ENCODE measurements around the gene CTCFL.

CTCFL gene

GRCh38 chr20:57524511-57525176 lies at the start of gene CTCFL:
CTCFL (minus strand) TSS chr20:57525140; CDS start chr20:57524205, 935 bp downstream.
- DNase-seq (ENCODE audit: low read depth in 2 of 2) = no peak

DNA sequence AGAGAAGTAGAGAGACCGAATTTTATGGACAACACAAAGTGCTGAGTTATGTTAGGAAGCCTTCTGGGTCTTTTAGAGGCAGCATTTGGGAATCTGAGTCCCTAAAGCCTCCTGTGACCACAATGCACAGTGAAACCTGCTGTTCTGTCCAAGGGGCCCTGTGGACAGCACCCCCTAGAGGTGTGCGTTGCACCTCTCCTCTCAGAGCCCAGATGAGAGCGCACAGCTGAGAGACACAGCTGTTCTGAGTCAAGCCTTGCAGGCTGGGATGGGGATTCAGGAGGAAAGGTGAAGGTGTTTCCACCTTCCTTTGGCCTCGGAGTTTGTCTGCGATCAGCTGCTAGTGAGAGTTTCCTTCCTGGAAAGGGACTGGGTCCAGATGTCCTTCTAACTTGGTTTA lies 49.0 kb upstream of the CTCFL start:
- DNase-seq (ENCODE audit: low read depth in 2 of 2) = no peak

GRCh38 chr20:57573242-57573641 lies 48.3 kb upstream of the CTCFL start:
- DNase-seq (ENCODE audit: low read depth in 2 of 2) = no peak

- DNase-seq (ENCODE audit: low read depth in 2 of 2) = no peak
Observed at GRCh38 chr20:57571782-57572416, 47.0 kb upstream of the CTCFL start.

GRCh38 chr20:57570920-57571319 lies 46.0 kb upstream of the CTCFL start:
- no peak for DNase-seq (ENCODE audit: low read depth in 2 of 2)

DNA sequence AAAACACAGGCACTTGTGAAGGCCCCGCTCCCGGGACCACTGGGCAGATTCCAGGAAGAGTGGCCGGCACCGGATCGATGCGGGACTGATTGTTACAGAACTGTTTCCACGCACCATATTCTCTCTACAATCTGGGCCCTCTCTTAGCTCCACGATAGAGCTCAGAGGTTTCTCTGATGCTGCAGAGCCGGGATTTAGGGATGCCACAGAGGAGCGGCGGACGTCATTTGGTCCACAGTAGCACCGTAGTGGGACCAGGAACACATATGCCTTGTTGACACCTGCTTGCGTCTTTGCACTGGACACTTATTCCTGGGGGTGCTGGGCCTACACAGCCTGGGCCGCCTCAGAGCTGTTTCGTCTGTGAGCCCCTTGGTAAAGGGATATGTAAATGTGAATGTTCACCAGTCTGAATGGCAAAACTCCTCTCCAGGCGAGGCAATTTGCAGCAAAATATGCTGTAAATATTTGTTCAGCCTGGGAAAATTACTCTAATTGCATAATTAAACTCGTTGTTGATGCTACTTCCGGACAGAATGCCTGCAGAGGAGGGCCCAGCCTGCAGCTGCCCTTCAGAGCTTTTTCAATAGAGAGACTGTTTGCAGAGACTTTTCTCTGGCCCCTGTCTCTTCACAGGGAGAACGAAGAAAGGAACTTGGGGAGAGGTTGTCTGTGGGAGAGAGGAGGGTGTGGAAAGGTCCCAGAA lies 45.4 kb upstream of the CTCFL start:
- DNase-seq (ENCODE audit: low read depth in 2 of 2) = no peak

DNA sequence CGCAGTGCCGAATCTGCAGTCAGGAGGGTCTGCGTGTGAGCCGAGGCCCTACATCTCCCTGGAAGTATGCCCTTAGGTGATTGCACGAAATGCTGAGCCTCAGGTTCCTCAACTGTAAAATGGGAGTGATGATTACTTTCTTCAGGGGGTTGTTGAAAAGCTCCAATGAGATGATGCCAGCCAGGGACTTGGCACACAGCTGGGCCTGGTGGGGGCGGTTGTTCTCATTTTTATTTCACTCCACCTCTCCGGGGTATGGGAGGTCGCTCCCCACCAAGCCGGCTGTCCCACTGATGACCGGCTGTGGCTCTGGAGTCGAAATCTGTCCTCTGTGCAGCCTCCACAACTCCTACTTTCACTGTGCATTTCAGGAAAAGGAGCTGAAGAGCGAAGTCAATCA lies 44.0 kb upstream of the CTCFL start:
- no peak for DNase-seq (ENCODE audit: low read depth in 2 of 2)

DNA sequence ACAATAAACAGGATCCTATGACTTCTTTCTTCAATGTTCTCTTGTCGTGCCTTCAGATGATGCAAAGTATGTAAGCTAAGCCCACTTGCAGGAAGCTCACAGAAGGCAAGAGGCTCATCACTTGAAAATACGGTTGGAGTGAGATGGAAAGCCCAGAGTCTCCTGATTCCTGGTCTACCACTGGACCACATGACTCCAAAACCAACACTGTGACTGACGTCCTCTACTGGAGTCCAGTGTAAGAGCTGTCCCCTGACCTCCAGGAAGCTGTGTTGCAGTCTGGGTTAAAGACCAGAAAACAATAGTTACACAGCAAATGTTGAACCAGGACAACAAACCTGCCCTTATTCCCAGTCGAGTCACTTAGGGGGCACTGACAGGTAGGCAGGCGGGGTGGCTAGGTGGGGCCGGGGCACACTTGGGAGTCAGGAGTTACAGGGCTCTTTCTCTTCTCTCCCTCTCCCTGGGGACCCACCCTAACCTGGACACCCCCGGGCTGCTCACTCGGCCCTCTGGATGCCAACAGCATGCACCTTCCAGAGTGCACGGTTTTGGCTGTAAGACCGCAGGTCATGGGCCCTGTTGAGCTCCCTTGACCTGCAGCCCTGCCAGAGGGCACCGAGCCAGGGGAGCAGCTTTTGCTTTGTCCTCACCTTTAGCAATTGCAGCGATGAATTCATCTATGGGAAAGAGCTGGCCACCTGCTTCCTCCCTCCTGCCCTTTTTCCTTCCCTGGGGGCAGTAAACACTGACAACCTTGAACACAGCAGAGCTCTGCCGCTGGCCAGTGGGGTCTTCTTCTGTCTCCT lies 43.4 kb upstream of the CTCFL start:
- DNase-seq (ENCODE audit: low read depth in 2 of 2) = no peak

DNA sequence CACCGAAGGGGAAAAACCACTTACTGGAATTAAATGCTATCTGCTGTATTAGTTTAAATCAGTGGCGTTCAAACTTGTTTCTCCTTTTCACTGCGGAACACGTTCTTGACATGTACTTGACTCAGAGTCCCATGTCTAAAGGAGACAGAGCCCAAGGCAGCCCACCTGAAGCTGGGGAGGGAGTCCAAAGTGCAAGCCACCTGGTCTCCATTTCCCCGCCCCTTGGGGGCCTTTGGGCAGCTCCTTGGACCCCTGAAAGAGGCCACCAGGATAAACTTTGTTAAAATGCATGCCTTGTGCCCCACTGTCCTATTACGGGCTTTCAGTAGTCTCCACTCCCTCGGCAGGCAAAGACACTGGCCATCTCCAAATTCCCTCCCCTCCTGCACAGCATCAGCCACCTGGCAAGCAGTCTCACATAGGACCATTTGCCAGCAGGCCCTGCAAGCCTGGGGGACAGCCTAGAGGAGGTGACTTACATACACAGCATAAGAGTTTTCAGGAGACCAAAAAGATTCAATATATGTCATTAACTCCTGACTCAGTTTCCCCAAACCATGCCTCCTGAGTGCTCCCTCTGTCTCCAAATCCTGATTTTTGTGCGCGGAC lies 42.6 kb upstream of the CTCFL start:
- DNase-seq (ENCODE audit: low read depth in 2 of 2) = no peak

- no peak for DNase-seq (ENCODE audit: low read depth in 2 of 2)
Observed at GRCh38 chr20:57566803-57567459, 42.0 kb upstream of the CTCFL start.

DNA sequence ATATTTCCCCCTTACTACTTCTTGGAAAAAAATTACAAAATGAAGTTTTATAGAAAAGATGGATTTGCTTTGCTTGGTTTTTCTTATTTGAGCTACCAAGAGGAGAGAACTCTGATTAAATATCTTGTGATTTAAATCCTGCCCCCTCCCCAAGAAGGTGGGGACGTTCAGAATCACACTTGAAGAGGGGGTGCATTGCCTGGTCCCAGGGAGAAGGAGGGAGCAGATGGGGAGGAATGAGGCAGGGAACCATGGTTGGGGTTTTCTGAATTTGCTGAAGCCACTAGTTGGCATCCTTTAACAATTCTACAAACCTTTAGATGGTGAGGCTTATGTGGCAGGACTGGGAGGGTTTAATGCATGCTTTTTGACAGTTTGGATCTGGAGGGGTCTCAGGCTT lies 41.5 kb upstream of the CTCFL start:
- DNase-seq (ENCODE audit: low read depth in 2 of 2) = no peak

GRCh38 chr20:57564951-57565642 lies 40.2 kb upstream of the CTCFL start:
- DNase-seq (ENCODE audit: low read depth in 2 of 2) = no peak

- no peak for DNase-seq (ENCODE audit: low read depth in 2 of 2)
Observed at GRCh38 chr20:57564180-57564802, 39.4 kb upstream of the CTCFL start.

DNA sequence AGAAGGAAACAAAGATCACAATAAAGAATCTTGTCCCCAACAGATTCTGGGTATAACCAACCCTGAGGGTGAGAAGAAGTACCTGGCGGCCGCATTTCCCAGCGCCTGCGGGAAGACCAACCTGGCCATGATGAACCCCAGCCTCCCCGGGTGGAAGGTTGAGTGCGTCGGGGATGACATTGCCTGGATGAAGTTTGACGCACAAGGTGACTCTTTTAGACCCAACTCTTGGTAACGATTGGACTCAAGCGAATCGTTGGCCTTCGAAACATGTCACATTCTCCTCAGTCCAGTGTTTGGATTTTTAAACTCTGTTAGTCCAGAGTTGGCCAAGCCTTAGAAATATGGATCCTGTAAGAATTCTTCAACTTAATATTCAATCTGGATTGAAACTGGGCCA lies 38.6 kb upstream of the CTCFL start:
- DNase-seq (ENCODE audit: low read depth in 2 of 2) = no peak

DNA sequence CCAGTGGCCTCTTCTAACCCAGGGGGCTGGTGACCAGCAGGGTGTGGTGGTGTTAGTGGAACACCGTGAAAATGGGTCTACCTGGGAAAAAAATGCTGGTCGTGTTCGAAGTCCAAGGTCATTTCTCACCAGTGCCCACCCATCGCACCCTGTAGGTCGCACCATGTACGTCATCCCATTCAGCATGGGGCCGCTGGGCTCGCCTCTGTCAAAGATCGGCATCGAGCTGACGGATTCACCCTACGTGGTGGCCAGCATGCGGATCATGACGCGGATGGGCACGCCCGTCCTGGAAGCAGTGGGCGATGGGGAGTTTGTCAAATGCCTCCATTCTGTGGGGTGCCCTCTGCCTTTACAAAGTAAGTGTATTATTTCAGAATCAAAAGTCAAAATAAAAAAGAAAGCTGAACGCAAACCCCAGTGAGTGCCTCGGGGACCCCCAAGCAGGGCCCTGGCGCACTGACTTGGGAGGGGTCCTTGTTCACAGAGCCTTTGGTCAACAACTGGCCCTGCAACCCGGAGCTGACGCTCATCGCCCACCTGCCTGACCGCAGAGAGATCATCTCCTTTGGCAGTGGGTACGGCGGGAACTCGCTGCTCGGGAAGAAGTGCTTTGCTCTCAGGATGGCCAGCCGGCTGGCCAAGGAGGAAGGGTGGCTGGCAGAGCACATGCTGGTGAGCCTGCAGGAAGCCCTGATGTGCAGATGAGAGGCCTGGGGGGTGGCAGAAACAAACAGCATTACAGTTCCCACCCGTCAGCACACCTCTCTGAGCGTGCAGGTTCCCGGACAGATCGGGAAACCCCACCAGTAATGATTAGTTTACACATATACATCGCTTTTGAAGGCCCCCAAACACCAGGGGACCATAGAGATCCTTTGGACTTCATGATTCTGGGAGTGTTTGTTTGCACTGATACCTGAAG lies 37.9 kb upstream of the CTCFL start:
- DNase-seq (ENCODE audit: low read depth in 2 of 2) = no peak

DNA sequence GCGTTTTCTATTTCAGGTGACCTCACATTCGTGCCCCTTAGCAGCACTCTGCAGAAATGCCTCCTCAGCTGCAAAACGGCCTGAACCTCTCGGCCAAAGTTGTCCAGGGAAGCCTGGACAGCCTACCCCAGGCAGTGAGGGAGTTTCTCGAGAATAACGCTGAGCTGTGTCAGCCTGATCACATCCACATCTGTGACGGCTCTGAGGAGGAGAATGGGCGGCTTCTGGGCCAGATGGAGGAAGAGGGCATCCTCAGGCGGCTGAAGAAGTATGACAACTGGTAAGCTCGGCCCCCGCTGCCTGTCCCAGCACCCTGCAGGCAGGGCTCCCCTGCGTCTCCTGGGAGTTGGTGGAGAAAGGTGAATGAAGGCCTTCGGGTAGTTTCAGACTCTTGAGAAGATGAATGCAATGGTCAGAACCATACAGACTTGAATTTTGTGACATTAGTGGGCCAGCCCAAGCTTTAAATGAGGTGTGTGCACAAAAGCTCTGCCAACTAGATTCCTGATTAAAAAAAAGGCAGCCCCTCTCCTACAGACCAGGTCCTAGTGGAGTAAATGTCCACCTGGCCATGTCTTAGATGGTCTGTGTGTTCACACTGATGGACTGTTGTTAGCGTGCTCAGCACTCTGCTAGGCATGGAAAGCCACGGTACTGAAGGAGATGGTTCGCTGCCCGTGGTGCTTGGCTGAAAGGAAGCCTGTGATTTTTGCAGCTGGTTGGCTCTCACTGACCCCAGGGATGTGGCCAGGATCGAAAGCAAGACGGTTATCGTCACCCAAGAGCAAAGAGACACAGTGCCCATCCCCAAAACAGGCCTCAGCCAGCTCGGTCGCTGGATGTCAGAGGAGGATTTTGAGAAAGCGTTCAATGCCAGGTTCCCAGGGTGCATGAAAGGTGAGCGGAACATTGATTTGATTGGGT lies 36.7 kb upstream of the CTCFL start:
- no peak for DNase-seq (ENCODE audit: low read depth in 2 of 2)

GRCh38 chr20:57560554-57561355 lies 35.8 kb upstream of the CTCFL start, which contains the start of gene PCK1:
PCK1 (plus strand) TSS chr20:57561110; CDS start chr20:57561412, 302 bp downstream.
- DNase-seq (ENCODE audit: low read depth in 2 of 2) = no peak
